Naive thymus-derived CD8-positive, alpha-beta T cell (primary cell): ENCODE data around the gene BTBD19. TPM values are rescaled to one million over a fixed set of nuclear protein-coding genes. Genes with fewer than 3 reads are reported as not detected.

ENCODE experiments used
- ATAC-seq, 2 donors: fragments of 150-1000 bp; cut with Tn5 transposase in 1 of 2; sonication (Bioruptor Pico), chemical (Tn5 transposase) in 1 of 2; 1 replicate in 1 of 2; 2 replicates in 1 of 2; pipeline ENCODE4 v1.10.0; 2021; ENCODE audit warnings: mild to moderate bottlenecking in 2 of 2, moderate library complexity in 2 of 2
- POLR2A ChIA-PET: fragments of 350-600 bp; sonication (Branson Sonifier 250); formaldehyde crosslinking; loops from one replicate; lab custom pipeline; 2021; ENCODE audit warnings: antibody characterized with exemption; lab: Charles Lee
- DNase-seq, 10 donors: peaks; one replicate each; pipeline versions ENCODE4 v3.0.0 to v3.0.0-alpha.2; 2020 to 2022
- H3K27ac Mint-ChIP-seq, 10 donors: one replicate each; pipeline ENCODE4 v1.8.0; 2020 to 2022; ENCODE audit warnings: mild to moderate bottlenecking in 10 of 10, mixed read lengths in 10 of 10, moderate library complexity in 4 of 10, inconsistent platforms in 1 of 10
- H3K27me3 Mint-ChIP-seq, 5 donors: one replicate each; pipeline ENCODE4 v1.8.0; 2021 to 2022; ENCODE audit warnings: mixed read lengths in 5 of 5
- H3K36me3 Mint-ChIP-seq, 3 donors: one replicate each; pipeline ENCODE4 v1.8.0; 2020 to 2022; ENCODE audit warnings: mixed read lengths in 3 of 3, mild to moderate bottlenecking in 2 of 3, inconsistent platforms in 1 of 3
- H3K4me1 Mint-ChIP-seq, 4 donors: one replicate each; pipeline ENCODE4 v1.8.0; 2021 to 2022; ENCODE audit warnings: mixed read lengths in 4 of 4
- H3K4me3 Mint-ChIP-seq, 10 donors: one replicate each; pipeline ENCODE4 v1.8.0; 2020 to 2022; ENCODE audit warnings: mild to moderate bottlenecking in 10 of 10, mixed read lengths in 10 of 10, moderate library complexity in 6 of 10, inconsistent platforms in 1 of 10
- H3K9me3 Mint-ChIP-seq, 9 donors: one replicate each; pipeline ENCODE4 v1.8.0; 2020 to 2022; ENCODE audit warnings: mixed read lengths in 9 of 9, mild to moderate bottlenecking in 3 of 9, inconsistent platforms in 1 of 9, moderate library complexity in 1 of 9
- polyA plus RNA-seq, 3 donors: library from polyadenylated mRNA; unstranded; fragments of 300-500 nt; fragmentation: Illumina TruSeq; gene quantifications; one replicate each; pipeline ENCODE4 v1.2.3, GENCODE V29; 2021
- total RNA-seq, 8 experiments: library from RNA in 2 of 8; stranded (reverse) in 2 of 8; gene quantifications; one replicate each; pipeline ENCODE4 v1.2.3 and lab custom pipeline; 2021 to 2026

BTBD19 gene
- total and polyA plus RNA-seq, 5 experiments from 2014 or later: 0.16 to 8.8 (median 0.47) TPM

DNA sequence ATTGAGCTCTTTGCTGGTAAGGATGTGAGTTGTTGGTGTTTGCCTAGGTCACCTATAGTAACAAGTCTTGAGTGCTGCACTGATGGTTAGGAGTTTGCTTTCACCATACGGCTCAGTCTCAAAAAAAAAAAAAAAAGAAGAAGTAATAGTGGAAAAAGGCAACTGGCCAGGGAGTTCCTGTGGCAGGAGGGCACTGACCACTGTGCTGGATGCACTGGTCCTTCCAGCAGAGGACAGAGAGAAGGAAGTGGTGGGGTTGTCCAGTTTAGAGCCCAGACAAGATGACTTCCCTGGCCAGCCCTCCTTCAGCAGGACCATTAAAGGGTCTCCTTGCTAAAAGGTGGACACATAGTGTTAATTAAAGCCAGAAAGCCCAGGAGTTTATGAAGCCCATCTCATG is 46.6 kb downstream of the BTBD19 start:
- H3K36me3 Mint-ChIP-seq: peaks cover 3 to 62% (median 10%) of the 10 kb centered on the region in 3 donors
- H3K27ac Mint-ChIP-seq: peak overlapping the region in 1 of 10 donors; percentile 43

DNA sequence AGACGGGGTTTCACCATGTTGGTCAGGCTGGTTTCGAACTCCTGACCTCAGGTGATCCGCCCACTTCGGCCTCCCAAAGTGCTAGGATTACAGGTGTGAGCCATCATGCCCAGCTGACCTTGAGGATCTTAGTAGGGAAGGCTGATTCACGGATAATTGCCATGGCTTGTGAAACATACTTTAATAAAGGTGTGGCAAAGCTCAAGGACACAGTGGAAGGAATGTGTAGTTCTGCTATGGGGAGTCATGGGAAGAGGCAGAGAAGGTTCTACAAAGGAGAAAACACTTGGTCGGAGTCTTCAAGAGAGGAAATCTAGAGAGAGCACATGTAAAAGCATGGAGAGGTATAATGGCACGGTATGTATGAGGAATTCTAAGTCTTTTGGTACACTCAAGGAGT is 47.4 kb downstream of the BTBD19 start:
- H3K9me3 Mint-ChIP-seq: no peaks in the 10 kb centered on the region

More for the DNA sequence above, 46.6 kb downstream of the BTBD19 start:
- ATAC-seq (no peak), DNase-seq (no peak)
- Mint-ChIP-seq H3K4me3 (no peak overlapping the region), H3K4me1 (peaks cover 0 to 6% (median under 1%) of the 10 kb centered on the region in 4 donors), H3K9me3 (no peaks in the 10 kb centered on the region), H3K27me3 (no peaks in the 10 kb centered on the region)
- POLR2A ChIA-PET: no interaction called here

DNA sequence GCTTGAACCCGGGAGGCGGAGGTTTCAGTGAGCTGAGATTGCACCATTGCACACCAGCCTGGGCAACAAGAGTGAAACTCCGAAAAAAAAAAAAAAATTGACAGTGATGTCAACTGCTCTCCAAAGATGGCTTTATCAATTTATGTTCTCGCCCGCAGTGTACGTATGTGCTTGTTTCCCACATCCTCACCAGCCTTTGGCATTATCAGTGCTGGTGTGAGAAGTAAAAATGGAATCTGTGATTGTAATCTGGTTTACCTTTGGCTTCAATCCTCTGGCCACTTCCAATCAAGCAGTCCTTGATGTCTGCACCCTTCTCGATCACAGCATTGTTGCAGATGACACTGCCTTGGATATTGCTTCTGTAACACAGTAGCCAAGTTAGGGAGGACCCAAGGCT is 49.1 kb downstream of the BTBD19 start:
- Mint-ChIP-seq H3K36me3 (peaks cover 3 to 53% (median 10%) of the 10 kb centered on the region in 3 donors), H3K9me3 (no peaks in the 10 kb centered on the region), H3K27ac (peak overlapping the region in 1 of 10 donors; percentile 19), H3K4me3 (no peak overlapping the region), H3K27me3 (no peaks in the 10 kb centered on the region), H3K4me1 (peaks cover 0 to 11% (median 0%) of the 10 kb centered on the region in 4 donors)
- ATAC-seq (no peak), DNase-seq (no peak)
- POLR2A ChIA-PET: interaction anchor here (1.0 kb wide), 1 partner anchor 37 kb away, joined by 4 read pairs; no protein-coding TSS in a partner anchor

More for the DNA sequence above, 47.4 kb downstream of the BTBD19 start:
- H3K27ac Mint-ChIP-seq: no peak overlapping the region
- ATAC-seq: no peak
- POLR2A ChIA-PET: no interaction called here
- no peaks in the 10 kb centered on the region for H3K27me3 Mint-ChIP-seq
- DNase-seq: no peak
- H3K36me3 Mint-ChIP-seq: peaks cover 3 to 60% (median 10%) of the 10 kb centered on the region in 3 donors
- H3K4me3 Mint-ChIP-seq: no peak overlapping the region
- peaks cover 0 to 9% (median 0%) of the 10 kb centered on the region in 4 donors for H3K4me1 Mint-ChIP-seq

DNA sequence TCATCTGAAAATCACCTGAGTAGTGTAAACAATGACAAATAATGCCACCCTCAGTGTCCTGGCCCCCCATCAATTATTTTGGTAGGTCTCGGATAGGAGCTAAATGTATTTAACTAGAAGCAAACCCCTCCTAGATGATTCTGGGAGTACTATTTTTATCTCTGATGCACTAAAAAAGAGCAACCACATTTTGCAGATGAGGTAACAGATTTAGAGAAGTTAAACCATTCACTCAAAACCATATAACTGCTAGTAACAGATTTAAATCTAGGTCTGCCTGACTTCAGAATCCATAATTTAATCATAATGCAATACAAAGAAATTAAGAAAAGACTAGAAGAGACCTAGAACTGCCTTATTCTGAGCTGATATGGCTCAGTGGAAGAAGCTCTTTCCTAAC is 52.0 kb downstream of the BTBD19 start:
- DNase-seq (no peak), ATAC-seq (no peak)
- Mint-ChIP-seq H3K4me3 (no peak overlapping the region), H3K4me1 (peaks cover 0 to 11% (median 0%) of the 10 kb centered on the region in 4 donors), H3K9me3 (no peaks in the 10 kb centered on the region), H3K27ac (peak overlapping the region in 1 of 10 donors; percentile 30), H3K27me3 (no peaks in the 10 kb centered on the region), H3K36me3 (peaks cover 3 to 45% (median 8%) of the 10 kb centered on the region in 3 donors)
- POLR2A ChIA-PET: no interaction called here

DNA sequence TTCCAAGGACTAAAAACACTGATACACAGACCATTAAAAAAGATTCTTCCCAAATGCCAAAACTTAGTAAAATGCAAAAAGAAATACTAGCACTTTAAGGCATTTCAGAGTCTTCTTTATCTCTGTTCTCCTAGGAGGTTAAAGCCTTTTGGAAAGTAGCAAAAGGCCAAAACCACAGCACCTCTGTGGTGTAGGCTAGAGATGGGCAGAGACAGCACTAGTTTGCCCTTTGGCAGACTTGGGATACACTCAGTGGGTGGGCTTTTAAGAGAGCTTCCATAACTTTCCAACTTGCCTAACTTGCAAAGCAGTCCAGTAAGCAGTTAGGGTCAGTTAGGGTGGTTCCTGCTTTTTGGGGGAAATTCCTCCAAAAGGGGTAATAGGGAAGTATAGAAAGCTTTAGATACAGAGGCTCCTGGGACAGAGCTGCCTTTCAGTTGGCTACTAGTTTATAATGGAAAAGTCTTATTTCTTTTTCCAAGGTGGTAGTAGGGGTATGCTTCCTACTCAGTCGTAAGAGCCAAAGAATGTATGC is 52.6 kb downstream of the BTBD19 start:
- Mint-ChIP-seq H3K36me3 (peaks cover 3 to 39% (median 8%) of the 10 kb centered on the region in 3 donors), H3K4me1 (peaks cover 0 to 11% (median 0%) of the 10 kb centered on the region in 4 donors), H3K27me3 (no peaks in the 10 kb centered on the region), H3K27ac (peak overlapping the region in 1 of 10 donors; percentile 26), H3K9me3 (no peaks in the 10 kb centered on the region), H3K4me3 (no peak overlapping the region)
- POLR2A ChIA-PET: no interaction called here
- ATAC-seq: no peak
- no peak for DNase-seq

DNA sequence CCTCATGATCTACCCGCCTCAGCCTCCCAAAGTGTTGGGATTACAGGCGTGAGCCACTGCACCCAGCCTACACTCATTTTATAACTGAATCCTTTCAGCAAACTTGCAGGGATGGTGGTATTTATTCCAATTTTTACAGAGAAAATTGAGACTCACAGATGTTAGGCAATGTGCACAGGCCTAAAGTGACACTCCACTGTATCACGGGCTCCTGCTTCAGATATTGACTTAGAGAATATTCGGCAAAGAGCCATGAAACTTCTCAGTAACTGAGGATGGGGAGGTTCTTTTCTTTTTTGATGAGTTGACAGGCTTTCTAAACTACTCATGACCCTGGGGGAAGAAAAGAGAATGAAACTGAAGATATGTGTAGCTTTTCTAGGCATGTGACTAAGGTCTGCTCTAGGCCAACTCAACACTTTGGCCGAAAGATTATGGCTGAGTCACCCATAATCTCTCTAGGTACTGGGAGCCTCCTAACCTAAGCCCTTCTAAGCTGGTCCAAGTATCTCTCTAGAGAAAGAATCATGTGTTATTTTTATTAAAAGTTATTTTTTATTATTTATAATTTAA is 54.6 kb downstream of the BTBD19 start:
- Mint-ChIP-seq H3K4me1 (peaks cover 0 to 11% (median 0%) of the 10 kb centered on the region in 4 donors), H3K4me3 (no peak overlapping the region), H3K27me3 (no peaks in the 10 kb centered on the region), H3K9me3 (no peaks in the 10 kb centered on the region), H3K36me3 (peaks cover 0 to 29% (median 7%) of the 10 kb centered on the region in 3 donors), H3K27ac (no peak overlapping the region)
- DNase-seq: no peak
- no peak for ATAC-seq
- POLR2A ChIA-PET: no interaction called here

Other genes with a start within 250 kb of the BTBD19 start
- 1 to 10 TPM; 1.0 to 2.1 TPM for gene TMEM53, start 134.0 kb upstream of the BTBD19 start, total RNA-seq
- 1 to 10 TPM; 4.6 to 5.9 (median 5.5) TPM for gene TMEM53, start 134.0 kb upstream of the BTBD19 start, polyA plus RNA-seq
- 10 to 100 TPM; 70.4 to 79.0 TPM for gene ARMH1, start 133.8 kb upstream of the BTBD19 start, total RNA-seq
- gene ARMH1, start 133.8 kb upstream of the BTBD19 start, polyA plus RNA-seq: 10 to 100 TPM; 46.2 to 75.6 (median 53.2) TPM
- gene RNU5D-1, start 77.4 kb upstream of the BTBD19 start, total RNA-seq: not detected
- not detected for gene RNU5D-1, start 77.4 kb upstream of the BTBD19 start, polyA plus RNA-seq
- under 1 TPM; 0.41 to 0.91 TPM for gene KIF2C, start 68.7 kb upstream of the BTBD19 start, total RNA-seq
- under 1 TPM; 0.40 to 0.61 (median 0.40) TPM for gene KIF2C, start 68.7 kb upstream of the BTBD19 start, polyA plus RNA-seq
- 1,000 to 10,000 TPM; 2,208 to 2,330 TPM for gene RPS8, start 33.0 kb upstream of the BTBD19 start, total RNA-seq
- 1,000 to 10,000 TPM; 1,336 to 1,571 (median 1,431) TPM for gene RPS8, start 33.0 kb upstream of the BTBD19 start, polyA plus RNA-seq
- 1 to 10 TPM; 1.6 to 2.2 TPM for gene BEST4, start 20.4 kb upstream of the BTBD19 start, total RNA-seq
- under 1 TPM in 2 of 3 donors, not detected in 1; 0.29 to 0.32 TPM for gene BEST4, start 20.4 kb upstream of the BTBD19 start, polyA plus RNA-seq
- gene PLK3, start 8.1 kb upstream of the BTBD19 start, total RNA-seq: 100 to 1,000 TPM; 139 to 140 TPM
- 10 to 100 TPM; 14.3 to 36.0 (median 25.5) TPM for gene PLK3, start 8.1 kb upstream of the BTBD19 start, polyA plus RNA-seq
- 1 to 10 TPM; 1.2 to 2.1 TPM for gene DYNLT4, start 1.2 kb upstream of the BTBD19 start, total RNA-seq
- under 1 TPM in 2 of 3 donors, not detected in 1; 0.24 to 0.86 TPM for gene DYNLT4, start 1.2 kb upstream of the BTBD19 start, polyA plus RNA-seq
- 1 to 10 TPM; 1.6 to 2.0 TPM for gene PTCH2, start 34.7 kb downstream of the BTBD19 start, total RNA-seq
- gene PTCH2, start 34.7 kb downstream of the BTBD19 start, polyA plus RNA-seq: not detected
- gene EIF2B3, start 178.1 kb downstream of the BTBD19 start, total RNA-seq: 10 to 100 TPM; 16.0 to 16.5 TPM
- gene EIF2B3, start 178.1 kb downstream of the BTBD19 start, polyA plus RNA-seq: 10 to 100 TPM; 22.1 to 27.9 (median 22.5) TPM
- 10 to 100 TPM; 47.2 to 49.3 TPM for gene HECTD3, start 202.8 kb downstream of the BTBD19 start, total RNA-seq
- gene HECTD3, start 202.8 kb downstream of the BTBD19 start, polyA plus RNA-seq: 10 to 100 TPM in 2 of 3 donors, 1 to 10 TPM in 1; 7.2 to 17.8 (median 15.6) TPM
- gene UROD, start 203.7 kb downstream of the BTBD19 start, total RNA-seq: 10 to 100 TPM; 74.9 to 78.8 TPM
- gene UROD, start 203.7 kb downstream of the BTBD19 start, polyA plus RNA-seq: 10 to 100 TPM; 71.6 to 80.9 (median 74.9) TPM